HG03039 (cell line): ENCODE results near the gene NSD2.
"Not testable (repeated sequence)": the region's sequence is repeated elsewhere in the genome, so short reads cannot be mapped to it uniquely, and the experiment has no call there.

ENCODE experiments used
- ATAC-seq: cut with Tn5 transposase; IDR thresholded peaks from one replicate; pipeline ENCODE4 v1.9.1; 2021; ENCODE audit warnings: mild to moderate bottlenecking, moderate library complexity; ENCODE audit not compliant: unreplicated experiment

The NSD2 gene

DNA sequence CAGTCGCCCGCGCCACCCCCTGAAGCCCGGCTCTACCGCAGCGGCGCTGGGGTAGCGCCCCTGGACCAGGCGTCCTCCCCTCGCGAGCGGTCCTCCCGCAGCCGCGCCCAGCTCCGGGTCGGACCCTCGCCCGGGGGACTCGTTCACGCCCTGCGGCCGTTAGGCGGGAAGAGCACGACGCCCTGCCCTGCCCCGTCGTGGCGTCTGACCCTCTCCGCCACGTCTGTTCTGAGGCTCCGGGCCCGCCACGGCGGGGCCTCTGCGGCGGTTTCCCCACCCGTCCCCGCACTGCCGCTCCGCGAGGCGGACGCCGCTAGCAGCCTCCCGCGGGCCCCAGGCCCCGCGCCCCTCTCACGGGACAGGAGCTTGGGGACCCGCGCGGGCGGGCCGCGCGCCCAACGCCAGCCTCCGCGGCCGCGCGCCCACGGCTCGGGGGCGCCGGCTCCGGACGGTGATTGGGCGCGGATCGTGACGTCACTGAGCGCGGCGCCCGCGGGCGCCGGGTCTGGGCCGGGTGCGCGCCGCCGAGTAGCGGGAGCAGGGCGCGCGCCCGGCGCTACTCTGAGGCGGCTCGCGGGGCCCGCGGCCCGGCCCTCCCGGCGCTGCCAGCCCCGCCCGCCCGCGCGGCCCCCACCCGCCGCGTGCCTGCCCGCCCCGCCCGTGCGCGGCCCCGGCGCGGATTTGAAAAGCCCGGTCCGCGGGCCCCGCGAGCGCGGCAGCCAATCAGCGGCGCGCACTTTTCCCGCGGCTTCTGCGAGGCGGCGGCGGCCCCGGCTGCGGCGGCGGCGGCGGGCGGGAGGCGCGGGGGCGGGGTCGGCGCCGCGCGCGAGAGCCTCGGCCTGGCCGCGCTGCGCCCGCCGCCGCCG is at the start of gene NSD2:
TSS of gene NSD2 (plus strand) at position 816 of the 866 bp plus-strand sequence. CDS start 29,262 bp downstream, outside the sequence.
- peak; percentile 59 for ATAC-seq

DNA sequence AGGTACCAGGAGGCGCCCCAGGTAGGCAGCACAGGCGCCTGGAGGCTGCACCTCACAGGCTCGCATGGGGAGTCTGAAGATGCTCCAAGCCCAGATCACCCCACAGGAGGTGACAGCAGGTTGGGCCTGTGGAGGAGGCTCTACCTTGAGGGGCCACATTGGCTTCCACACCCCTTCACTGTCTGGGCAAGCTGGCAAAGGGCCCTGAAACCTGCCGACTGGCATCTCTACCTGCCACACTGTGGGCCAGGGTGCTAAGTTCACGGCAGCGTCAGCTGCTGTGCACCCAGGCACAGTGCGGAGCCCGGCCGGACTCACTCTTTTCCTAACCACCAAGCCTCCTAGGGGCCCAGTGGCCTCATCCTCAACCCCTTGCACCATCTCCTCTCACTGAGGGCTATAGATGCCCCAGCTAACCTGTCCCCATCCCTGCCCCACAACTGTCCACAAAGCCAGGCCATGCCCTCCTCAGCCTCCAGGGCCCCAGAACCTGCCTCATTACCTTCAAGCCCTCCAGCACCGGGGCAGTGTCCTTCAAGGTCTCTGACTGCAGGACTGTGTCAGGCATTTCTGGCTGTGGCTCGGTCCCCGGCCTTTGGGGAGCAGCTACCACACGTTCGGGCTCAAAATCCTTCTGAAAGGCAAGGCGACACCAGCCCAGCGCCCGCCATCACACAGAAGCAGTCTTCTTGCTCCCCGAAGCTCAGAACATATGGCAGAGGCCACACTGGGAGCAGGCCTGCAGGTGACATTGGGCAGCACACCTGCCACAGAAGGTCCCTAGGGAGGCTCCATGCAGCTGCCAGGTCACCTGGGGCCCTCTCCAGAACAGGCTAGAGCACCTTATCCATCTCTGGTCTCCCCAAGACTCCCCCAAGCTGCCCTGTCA is 49.3 kb upstream of the NSD2 start:
- ATAC-seq = no peak

DNA sequence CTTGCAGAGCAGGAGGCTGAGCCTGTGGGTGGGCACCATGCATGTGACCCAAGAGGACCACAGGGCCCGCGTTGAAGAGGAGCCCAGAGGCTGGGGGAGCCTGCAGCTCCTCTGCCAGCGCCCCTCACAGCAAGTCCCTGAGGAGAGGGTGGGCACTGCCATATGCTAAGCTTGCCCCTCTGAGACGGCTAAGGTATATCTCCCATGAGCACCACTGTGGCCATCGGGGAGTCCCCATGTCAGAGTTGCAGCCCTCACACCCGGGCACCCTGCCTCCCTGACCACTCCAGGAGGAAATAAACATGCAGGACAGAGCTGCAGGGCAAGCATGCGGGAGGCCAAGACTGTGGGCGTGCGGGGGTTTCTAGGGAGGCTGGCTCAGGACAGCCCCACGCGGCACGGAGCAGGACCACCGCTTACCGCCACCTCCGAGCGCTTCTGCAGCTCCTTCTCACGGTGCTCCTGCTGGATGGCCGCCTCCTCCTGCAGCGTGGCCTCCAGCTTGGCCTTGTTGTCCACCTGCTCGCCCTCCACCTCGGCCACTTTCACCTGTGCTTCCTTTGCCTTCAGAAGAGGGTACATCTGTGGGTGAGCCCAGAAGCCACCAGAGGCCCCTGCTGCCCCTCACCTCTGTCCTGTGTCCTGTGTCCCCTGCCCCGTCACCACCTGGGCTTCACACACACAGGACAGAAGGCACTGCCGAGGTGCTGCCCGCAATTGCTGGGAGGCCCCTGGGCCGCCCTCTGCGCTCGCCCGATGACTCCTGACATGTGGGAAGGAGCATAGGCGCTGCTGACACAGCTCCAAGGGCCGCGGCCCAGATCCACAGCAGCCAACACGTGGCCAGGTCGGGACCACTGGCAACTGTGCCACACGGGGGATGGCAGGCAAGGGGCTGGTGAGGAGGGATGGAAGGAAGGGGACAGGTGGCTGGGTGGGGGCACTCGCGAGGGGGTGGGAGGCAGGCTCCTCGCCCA is 48.3 kb upstream of the NSD2 start:
- no peak for ATAC-seq

- ATAC-seq = no peak
Observed at GRCh38 chr4:1823545-1823932, 47.7 kb upstream of the NSD2 start.

DNA sequence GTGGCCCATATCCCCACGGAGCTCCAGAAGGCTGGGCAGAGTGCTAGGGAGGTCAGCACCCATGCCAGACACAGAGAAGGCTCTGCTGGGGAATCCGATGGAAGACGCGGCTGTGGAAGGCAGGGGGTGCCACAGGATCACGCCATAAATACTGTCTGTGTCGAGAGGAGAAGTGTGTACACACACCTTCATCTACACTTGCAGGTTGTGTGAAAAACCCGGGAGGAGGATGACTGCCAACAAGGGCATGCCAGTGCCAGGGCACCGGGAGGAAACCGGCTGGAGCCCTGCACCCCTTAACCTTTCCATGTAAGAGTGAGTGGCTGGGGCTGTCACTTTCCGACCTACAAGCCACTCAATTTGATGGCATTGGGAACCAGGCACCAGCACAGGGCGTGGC is 46.4 kb upstream of the NSD2 start:
- ATAC-seq = no peak

DNA sequence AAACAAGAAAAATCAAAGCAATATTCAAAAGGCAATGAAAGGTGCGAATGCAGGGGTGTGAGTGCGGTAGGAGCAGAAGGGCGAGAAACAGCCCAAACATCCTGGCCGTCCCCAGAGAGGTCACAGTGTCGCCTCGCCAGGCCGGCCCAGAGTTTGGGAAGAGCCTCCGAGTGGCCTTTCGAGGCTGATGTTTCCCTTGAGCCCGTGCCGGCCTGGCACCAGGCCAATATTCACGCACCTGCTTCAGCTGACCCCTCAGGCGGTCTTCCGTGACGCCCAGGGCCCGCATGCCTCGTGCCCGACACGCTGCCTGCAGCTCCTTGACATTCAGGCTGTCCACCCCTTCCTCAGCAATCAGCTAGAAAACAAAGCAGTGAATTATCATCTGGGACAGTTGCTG is 45.9 kb upstream of the NSD2 start:
- ATAC-seq = no peak

GRCh38 chr4:1826531-1827350 is 44.5 kb upstream of the NSD2 start:
- ATAC-seq = no peak

GRCh38 chr4:1830234-1830633 is 41.0 kb upstream of the NSD2 start:
- ATAC-seq = no peak

GRCh38 chr4:1830642-1831228 is 40.5 kb upstream of the NSD2 start:
- ATAC-seq = no peak

DNA sequence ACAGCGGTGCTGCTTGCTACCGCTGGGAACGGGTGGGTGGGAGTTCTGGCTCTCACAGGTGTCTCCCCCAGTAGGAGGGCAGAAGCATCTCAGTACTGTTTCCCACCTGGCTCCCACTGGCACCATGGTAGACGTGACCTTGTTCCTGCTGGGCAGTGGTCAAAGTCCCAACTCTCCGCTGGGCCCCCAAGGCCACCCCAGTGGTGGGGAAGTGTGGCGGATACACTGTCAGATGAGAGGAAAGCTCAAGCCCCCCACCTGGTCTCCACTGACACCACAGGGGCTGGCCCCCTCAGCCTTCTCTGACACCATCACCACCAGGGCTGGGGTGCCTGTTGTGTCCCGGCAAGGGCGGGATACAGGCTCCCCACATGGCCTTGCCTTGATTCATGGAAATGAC is 39.9 kb upstream of the NSD2 start:
- ATAC-seq = no peak

DNA sequence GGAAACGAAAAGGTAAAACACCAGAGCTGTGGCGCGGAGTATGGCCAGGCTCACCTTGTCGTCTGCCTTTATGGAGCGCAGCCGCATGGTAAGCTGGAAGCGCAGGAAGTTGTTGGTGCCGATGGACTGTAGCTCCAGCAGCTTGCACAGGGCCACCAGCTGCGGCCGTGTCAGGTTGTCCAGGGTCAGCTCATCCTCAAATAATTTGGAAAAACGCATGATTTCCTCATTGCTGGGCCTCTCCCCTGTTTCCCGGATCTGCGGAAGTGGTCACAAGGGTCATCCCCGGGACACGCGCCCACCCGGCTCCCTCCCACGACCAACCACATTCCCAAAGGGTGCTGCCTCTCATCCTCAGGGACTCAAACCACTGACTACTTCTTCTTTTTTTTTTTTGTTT is 38.5 kb upstream of the NSD2 start:
- no peak for ATAC-seq

GRCh38 chr4:1833307-1834046 is 37.7 kb upstream of the NSD2 start:
- no peak for ATAC-seq

- ATAC-seq = no peak
Observed at GRCh38 chr4:1834047-1834775, 37.0 kb upstream of the NSD2 start.

DNA sequence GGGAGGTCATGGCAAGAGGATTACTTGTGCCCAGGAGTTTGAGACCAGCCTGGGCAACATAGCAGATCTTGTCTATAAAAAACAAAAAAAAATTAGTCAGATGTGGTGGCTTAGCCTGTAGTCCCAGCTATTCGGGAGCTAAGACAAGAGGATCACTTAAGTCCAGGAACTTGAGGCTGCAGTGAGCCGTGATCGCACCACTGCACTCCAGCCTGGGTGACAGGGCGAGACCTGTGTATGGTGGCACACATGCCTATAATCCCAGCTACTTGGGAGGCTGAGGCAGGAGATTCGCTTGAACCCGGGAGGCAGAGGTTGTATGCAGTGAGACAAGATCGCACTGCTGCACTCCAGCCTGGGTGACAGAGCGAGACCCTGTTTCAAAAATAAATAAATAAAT is 35.4 kb upstream of the NSD2 start:
- ATAC-seq = not testable (repeated sequence)

DNA sequence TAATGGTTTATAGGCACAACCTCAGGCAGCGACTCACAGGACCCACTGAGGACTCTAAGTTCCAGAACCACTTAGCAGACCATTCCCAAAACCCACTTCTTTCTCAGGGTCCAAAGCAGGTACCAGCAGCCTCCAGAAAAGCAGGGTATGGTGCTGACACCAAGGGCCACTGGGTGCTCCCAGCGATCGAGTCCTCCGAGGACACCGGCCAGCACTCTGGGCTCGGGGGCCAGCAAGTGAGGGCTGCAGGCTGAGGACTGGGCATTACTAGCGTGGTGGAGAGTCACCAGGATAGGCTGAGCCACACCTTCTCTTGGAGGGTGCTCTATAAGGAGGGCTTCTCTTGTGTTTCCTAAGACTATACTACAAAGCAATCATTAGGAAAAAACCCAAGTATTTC is 34.5 kb upstream of the NSD2 start:
- ATAC-seq = no peak

GRCh38 chr4:1837069-1837468 is 34.1 kb upstream of the NSD2 start:
- no peak for ATAC-seq

GRCh38 chr4:1839282-1839681 is 31.9 kb upstream of the NSD2 start:
- ATAC-seq = no peak

- no peak for ATAC-seq
Observed at GRCh38 chr4:1841201-1841886, 29.8 kb upstream of the NSD2 start.
